A673 (cell line): ENCODE data around the gene CRYBG2. TPM values are rescaled to one million over a fixed set of nuclear protein-coding genes. Genes with fewer than 3 reads are reported as not detected.

Source experiments
- BruUV-seq: library from RNA; stranded (reverse); fragments of 400-500 nt; replicated peaks from 2 replicates; lab custom pipeline; 2021; lab: Mats Ljungman, UMichigan
- CTCF ChIA-PET: fragments of 300-600 bp; sonication (Branson Sonifier 250); formaldehyde crosslinking; loops from one replicate; lab custom pipeline; 2022; ENCODE audit warnings: antibody characterized with exemption; lab: Charles Lee
- POLR2A ChIA-PET: fragments of 300-600 bp; sonication (Branson Sonifier 250); formaldehyde crosslinking; loops from one replicate; lab custom pipeline; 2022; ENCODE audit warnings: antibody characterized with exemption; ENCODE audit not compliant: low non-redundant PET; lab: Charles Lee
- DNase-seq: peaks from one replicate; pipeline ENCODE4 v3.0.0-alpha.2; 2015; ENCODE audit warnings: low spot score
- H3K27ac ChIP-seq: fragments of 200-600 bp; sonication (generic); 2 replicates; pipeline ENCODE4 v1.5.1; 2016; ENCODE audit warnings: mixed run types, low read depth, mild to moderate bottlenecking, mixed read lengths, antibody characterized with exemption, low read length; ENCODE audit not compliant: poor library complexity, severe bottlenecking
- H3K27me3 ChIP-seq: fragments of 200-600 bp; sonication (generic); replicated peaks from 2 replicates; pipeline ENCODE4 v1.6.1; 2017; ENCODE audit warnings: mixed run types, low read depth, mild to moderate bottlenecking, mixed read lengths, antibody characterized with exemption, low read length; ENCODE audit not compliant: insufficient read depth, poor library complexity
- H3K36me3 ChIP-seq: fragments of 200-600 bp; sonication (generic); 2 replicates; pipeline ENCODE4 v1.6.1; 2016; ENCODE audit warnings: mixed run types, mild to moderate bottlenecking, mixed read lengths, antibody characterized with exemption, low read length; ENCODE audit not compliant: insufficient read depth, poor library complexity, severe bottlenecking
- H3K4me1 ChIP-seq: fragments of 200-600 bp; sonication (generic); 2 replicates; pipeline ENCODE4 v1.6.1; 2017; ENCODE audit warnings: mixed run types, mild to moderate bottlenecking, mixed read lengths, antibody characterized with exemption, low read length; ENCODE audit not compliant: insufficient read depth, poor library complexity, severe bottlenecking
- H3K4me3 ChIP-seq: fragments of 200-600 bp; sonication (generic); 2 replicates; pipeline ENCODE4 v1.5.1; 2016; ENCODE audit warnings: low read depth, mixed run types, mild to moderate bottlenecking, mixed read lengths, low read length; ENCODE audit not compliant: poor library complexity, severe bottlenecking
- H3K9me3 ChIP-seq: fragments of 200-600 bp; sonication (generic); 2 replicates; pipeline ENCODE4 v1.6.1; 2016; ENCODE audit warnings: mixed run types, low read depth, mild to moderate bottlenecking, mixed read lengths, antibody characterized with exemption, low read length; ENCODE audit not compliant: poor library complexity, severe bottlenecking
- CTCF ChIP-seq: fragments of 300-800, 200-600 bp; sonication (generic); conservative IDR thresholded peaks from 2 replicates; pipeline ENCODE4 v1.5.1; 2017; ENCODE audit warnings: low read depth, mild to moderate bottlenecking, antibody characterized with exemption, low read length, moderate library complexity, mixed read lengths
- EZH2 ChIP-seq: fragments of 200-600 bp; sonication (generic); IDR thresholded peaks from 2 replicates; pipeline ENCODE4 v1.6.1; 2017; ENCODE audit warnings: borderline replicate concordance, low read depth, mild to moderate bottlenecking, mixed read lengths, antibody characterized with exemption, low read length; ENCODE audit not compliant: poor library complexity, severe bottlenecking
- intact Hi-C: fragments of 100-400 bp; cut with micrococcal nuclease; formaldehyde crosslinking; loops from one replicate; pipeline ENCODE4 v1.10.0; 2022; ENCODE audit not compliant: unreplicated experiment
- total RNA-seq: library from RNA; stranded (reverse); gene quantifications from 2 replicates; pipeline ENCODE4 v1.2.3, GENCODE V29; 2021

Gene CRYBG2
- total RNA-seq, 1 experiment from 2014 or later, result not detected

- no TSS peak for BruUV-seq
- ChIA-PET POLR2A (no interaction called here), CTCF (no interaction called here)
- H3K4me1 ChIP-seq, result no peaks in the 10 kb centered on the region
- H3K9me3 ChIP-seq, result no peaks in the 10 kb centered on the region
- H3K27ac ChIP-seq, result no peak overlapping the region
- peaks cover 29% of the 10 kb centered on the region for H3K27me3 ChIP-seq
- no peak for DNase-seq
- H3K36me3 ChIP-seq, result no peaks in the 10 kb centered on the region
- TF ChIP-seq CTCF (no peak), EZH2 (no peak)
- intact Hi-C loops, result no loop called here
- H3K4me3 ChIP-seq, result no peak overlapping the region
Observed at GRCh38 chr1:26358411-26359384, 4.8 kb upstream of the CRYBG2 start.

GRCh38 chr1:26357121-26357602 lies 3.2 kb upstream of the CRYBG2 start:
- TF ChIP-seq EZH2 (no peak), CTCF (no peak)
- H3K27ac ChIP-seq, result no peak overlapping the region
- H3K9me3 ChIP-seq, result no peaks in the 10 kb centered on the region
- H3K4me1 ChIP-seq, result no peaks in the 10 kb centered on the region
- no peak for DNase-seq
- ChIA-PET POLR2A (no interaction called here), CTCF (no interaction called here)
- H3K27me3 ChIP-seq, result peaks cover 29% of the 10 kb centered on the region
- intact Hi-C loops, result no loop called here
- no peaks in the 10 kb centered on the region for H3K36me3 ChIP-seq
- no TSS peak for BruUV-seq
- no peak overlapping the region for H3K4me3 ChIP-seq

- Histone ChIP-seq H3K27me3 (peaks cover 25% of the 10 kb centered on the region), H3K9me3 (no peaks in the 10 kb centered on the region), H3K4me1 (no peaks in the 10 kb centered on the region), H3K4me3 (no peak overlapping the region), H3K27ac (no peak overlapping the region), H3K36me3 (no peaks in the 10 kb centered on the region)
- ChIA-PET POLR2A (no interaction called here), CTCF (no interaction called here)
- no peak for DNase-seq
- no peak for TF ChIP-seq CTCF
- no peak for TF ChIP-seq EZH2
- no TSS peak for BruUV-seq
- intact Hi-C loops, result no loop called here
Observed at GRCh38 chr1:26356106-26356505, 2.2 kb upstream of the CRYBG2 start.
